ENCODE data around the gene SLC35F1.

DNA sequence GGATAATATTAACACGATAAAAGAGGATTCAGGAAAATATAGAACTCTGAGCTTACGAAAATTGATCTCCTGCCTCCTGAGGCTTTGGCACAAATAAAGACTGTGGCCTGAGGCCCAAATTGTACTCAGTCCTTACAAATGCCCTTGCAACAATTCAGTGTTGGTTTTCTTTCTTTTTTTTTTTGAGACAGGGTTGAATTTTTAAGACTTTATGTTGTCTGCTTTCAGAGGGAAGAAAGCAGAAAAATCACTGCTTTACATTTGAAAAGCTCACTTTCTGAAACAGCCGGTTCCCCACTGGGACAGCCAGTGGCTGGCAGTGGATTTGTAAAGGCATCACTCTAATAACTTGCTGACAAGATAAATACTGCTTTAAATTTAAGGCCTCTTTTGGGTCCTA, 290.5 kb downstream of the SLC35F1 start:
- TF ChIP-seq, protein P1, sequence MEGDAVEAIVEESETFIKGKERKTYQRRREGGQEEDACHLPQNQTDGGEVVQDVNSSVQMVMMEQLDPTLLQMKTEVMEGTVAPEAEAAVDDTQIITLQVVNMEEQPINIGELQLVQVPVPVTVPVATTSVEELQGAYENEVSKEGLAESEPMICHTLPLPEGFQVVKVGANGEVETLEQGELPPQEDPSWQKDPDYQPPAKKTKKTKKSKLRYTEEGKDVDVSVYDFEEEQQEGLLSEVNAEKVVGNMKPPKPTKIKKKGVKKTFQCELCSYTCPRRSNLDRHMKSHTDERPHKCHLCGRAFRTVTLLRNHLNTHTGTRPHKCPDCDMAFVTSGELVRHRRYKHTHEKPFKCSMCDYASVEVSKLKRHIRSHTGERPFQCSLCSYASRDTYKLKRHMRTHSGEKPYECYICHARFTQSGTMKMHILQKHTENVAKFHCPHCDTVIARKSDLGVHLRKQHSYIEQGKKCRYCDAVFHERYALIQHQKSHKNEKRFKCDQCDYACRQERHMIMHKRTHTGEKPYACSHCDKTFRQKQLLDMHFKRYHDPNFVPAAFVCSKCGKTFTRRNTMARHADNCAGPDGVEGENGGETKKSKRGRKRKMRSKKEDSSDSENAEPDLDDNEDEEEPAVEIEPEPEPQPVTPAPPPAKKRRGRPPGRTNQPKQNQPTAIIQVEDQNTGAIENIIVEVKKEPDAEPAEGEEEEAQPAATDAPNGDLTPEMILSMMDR (optimal IDR thresholded peaks at IDR 0.05 in 1 of 3, IDR thresholded peaks at IDR 0.05 in 1 of 3, conservative IDR thresholded peaks at IDR 0.05 in 1 of 3; ENCODE audit: extremely low read depth in 1 of 3, insufficient read depth in 2 of 3, low read length in 3 of 3) = no peak
- TF ChIP-seq EZH2 (IDR thresholded peaks at IDR 0.05; ENCODE audit: low read length) = no peak
